Measurements from ENCODE around the gene BTBD9.
A peak's percentile ranks its signal among the peaks of the same experiment; 100 is the strongest.
"Not testable (repeated sequence)": the region's sequence is repeated elsewhere in the genome, so short reads cannot be mapped to it uniquely, and the experiment has no call there.

Gene BTBD9

GRCh38 chr6:38142178-38142902 is 497.4 kb downstream of the BTBD9 start:
- DNase-seq = peak in 1 of 42 donors; percentile 40
- intact Hi-C loops (cut with DNase I) = no loop called here

DNA sequence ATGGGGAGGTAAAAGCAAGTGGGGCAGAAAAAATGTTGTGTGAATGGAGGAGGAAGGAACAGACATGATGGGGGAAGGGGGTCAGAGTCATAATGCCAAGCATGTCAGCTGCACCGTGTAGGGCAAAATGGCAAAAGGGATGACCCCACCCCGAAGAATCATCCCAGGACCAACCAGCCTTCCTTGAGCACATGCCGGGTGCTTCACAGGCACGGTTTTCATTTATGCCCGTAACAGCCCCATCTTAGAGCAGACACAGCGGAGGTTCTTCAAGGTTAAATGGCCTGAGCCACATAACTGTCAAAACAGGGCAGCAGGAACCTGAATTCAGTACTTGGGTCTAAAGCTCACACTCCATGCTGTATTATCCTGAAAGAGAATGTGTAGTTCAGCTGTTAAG is 498.0 kb downstream of the BTBD9 start:
- intact Hi-C loops (cut with DNase I) = no loop called here
- DNase-seq = peak in 1 of 42 donors; percentile 33

- DNase-seq = peak in 1 of 42 donors; percentile 40
- intact Hi-C loops (cut with DNase I) = no loop called here
These were observed 498.6 kb downstream of the BTBD9 start for GRCh38 chr6:38141085-38141484.

DNA sequence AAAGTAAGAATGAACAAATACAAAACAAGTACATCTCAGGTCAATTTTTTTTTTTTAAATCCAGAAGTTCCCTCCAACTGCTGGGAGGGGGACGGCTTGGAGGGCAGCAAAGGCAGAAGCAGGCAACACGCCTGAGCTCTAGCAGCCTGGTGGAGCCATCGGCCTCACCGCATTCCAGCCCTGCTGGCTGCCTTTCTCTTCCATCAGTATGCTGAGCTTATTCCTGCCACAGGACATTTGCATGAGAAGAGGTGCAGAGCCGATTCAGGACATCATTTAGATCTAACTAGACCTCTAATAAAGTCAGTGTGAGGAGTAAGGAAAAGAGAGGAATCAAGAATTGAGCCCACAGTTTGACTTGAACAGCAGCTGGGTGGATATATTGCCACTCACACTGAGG is 501.4 kb downstream of the BTBD9 start:
- intact Hi-C loops (cut with DNase I) = no loop called here
- DNase-seq = peak in 1 of 42 donors; percentile 41

DNA sequence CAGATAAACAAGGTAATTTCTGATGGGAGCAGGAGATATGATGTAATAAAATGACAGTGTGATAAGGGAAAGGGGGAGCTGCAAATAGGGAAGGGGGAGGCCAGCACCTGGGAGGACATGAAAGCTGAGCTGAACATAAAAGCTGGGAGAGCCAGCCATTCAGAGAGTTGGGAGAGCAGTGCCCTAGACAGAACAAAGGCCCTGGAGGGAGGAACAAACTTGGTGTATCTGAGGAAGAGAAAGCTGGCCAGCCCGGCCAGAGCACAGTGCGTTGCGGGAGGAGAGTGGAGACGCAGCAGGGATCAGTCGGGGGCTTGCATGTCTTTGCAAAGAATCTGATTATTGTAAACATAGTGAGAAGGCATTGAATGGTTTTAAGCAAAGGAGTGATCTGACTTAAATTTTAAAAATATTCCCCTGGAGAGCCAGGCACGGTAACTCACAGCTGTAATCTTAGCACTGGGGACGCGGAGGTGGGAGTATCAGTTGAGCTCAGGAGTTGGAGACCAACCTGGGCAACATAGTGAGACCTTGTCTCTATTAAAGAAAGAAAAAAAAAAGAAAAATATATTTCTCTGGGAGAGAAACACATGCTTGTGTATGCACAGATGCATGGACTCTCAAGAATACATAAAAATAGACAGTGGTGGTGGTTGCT is 502.0 kb downstream of the BTBD9 start:
- peak in 1 of 42 donors; percentile 34 for DNase-seq
- intact Hi-C loops (cut with DNase I) = no loop called here

- intact Hi-C loops (cut with DNase I) = no loop called here
- no peak for DNase-seq
These were observed 503.2 kb downstream of the BTBD9 start for GRCh38 chr6:38136547-38136946.

DNA sequence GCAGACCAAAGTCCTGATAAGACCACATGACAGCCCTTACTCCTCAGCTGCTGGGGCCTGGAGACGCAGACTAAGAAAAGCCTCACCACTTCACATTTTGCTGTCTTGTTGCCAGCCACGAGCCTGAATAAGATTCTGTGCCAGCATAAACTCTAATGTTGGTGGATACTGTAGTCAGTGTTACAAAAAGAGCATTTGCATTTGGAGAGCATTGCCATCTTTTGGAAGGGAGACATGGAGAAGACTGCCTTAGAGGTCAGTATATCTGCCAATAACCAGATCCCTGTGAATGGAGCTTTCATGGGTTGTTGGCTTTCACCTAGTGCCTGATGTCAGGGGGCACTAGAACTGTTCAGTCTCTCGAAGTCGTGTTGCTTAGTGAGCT is 505.0 kb downstream of the BTBD9 start:
- intact Hi-C loops (cut with DNase I) = no loop called here

DNA sequence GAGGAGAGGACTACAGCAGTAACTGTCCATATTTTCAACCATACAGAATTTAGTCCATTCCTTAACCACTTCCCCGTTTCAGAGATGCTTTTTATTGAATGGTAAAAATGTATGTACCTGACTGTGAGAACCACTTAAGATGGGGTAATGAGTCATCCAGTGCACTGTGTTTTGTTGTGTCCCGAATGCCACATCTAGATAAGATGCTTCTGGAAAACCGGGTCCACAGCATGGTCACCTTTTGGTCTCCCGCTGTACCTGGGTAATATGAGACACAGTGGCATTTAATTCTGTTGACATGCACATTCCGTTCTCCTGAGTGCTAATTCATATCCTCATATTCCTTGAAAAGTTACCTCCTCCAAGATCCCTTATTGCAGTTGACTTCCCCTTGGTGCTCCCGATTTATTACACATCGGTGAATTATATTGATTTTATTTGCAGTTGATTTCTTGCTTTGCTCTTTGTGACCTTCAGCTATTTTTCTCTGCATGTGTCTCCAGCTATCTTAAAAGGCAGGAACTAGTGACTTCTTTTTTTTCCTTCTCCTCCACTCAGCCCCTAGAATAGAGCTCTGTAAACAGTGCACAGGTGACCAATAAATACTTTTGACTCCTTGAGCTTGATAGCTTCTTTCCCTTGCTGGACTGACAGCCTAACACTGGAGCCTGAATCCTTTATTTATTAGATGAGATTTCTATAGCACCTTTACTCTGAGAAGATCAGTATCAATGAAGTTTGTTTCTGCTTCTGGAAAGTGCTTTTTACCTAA is 505.6 kb downstream of the BTBD9 start:
- intact Hi-C loops (cut with DNase I) = no loop called here
- DNase-seq = no peak

More for the DNA sequence above, 505.0 kb downstream of the BTBD9 start:
- no peak for DNase-seq

DNA sequence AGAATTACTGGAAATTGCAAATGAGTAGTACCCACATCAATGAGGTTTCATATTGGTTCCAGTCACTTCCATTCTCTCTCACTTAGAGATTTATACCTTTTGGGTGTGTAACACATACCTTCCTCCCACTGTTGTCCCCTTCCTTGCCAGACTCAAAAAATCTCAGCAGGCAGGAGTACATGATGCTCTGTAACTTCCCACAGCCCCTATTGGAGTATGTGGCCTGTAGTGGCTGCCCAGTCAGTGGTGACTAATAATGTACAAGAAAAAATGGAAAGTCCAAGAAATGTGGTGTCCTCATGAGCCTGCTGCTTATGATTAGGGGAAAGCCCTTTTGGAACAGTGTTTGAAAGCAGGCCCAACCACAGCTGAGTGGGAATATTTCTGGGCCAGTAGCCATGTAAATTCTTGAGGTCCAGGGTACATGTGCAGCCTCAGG is 508.2 kb downstream of the BTBD9 start:
- no peak for DNase-seq
- intact Hi-C loops (cut with DNase I) = no loop called here

DNA sequence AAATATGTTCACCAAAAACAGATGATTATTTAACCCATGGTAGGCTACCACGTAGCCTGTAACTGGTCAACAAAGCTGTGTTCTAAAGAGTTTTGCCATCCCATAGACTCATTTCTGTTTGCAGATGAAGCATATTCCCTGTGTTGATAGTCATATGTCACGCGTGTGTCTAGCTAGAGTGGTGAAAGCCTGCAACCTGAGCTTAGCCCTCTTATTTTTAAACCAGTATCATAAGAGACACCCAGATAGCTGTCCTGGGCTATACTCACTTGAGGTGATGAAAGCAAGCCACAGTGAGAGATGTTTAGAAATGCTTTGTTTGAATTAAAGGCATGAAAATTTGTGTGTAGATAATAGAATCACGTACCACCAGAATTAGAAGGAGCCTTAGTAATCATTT is 512.4 kb downstream of the BTBD9 start:
- intact Hi-C loops (cut with DNase I) = no loop called here
- no peak for DNase-seq

DNA sequence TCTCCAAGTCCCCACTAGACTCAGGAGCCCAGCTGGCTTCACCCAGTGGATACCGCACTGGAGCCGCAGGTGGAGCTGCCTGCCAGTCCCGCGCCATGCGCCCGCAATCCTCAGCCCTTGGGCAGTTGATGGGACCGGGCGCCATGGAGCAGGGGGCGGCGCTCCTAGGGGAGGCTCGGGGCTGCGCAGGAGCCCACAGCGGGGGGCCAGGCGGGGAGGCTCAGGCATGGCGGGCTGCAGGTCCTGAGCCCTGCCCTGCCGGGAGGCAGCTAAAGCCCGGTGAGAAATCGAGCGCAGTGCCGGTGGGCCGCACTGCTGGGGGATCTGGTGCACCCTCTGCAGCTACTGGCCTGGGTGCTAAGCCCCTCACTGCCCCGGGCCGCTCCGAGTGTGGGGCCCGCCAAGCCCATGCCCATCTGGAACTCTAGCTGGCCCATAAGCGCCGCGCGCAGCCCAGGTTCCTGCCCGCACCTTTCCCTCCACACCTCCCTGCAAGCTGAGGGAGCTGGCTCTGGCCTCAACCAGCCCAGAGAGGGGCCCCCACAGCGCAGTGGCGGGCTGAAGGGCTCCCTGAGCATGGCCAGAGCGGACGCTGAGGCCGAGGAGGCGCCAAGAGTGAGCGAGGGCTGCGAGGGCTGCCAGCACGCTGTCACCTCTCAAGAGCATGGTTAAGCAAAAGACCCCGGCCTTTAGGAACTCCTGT is 515.4 kb downstream of the BTBD9 start:
- intact Hi-C loops (cut with DNase I); DNase-seq: not testable (repeated sequence)

DNA sequence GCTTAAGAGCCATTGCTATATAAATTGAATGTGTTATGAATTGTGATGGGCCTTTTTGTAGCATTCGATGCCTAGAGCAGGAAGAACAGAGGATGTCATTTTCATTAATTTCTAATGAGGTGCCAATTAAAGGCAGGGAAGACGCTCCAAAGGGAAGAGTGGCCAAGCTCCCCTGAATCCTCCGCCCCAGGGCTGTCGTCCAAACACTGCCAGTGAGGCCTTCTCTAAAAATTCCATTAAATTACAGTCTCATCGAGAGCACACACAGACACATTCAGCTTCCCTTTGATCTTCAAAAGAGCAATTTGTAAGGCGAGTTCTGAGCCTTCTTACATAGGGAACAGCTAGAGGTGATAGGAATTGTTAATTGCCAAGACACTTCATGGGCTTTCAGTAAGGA is 520.2 kb downstream of the BTBD9 start:
- no peak for DNase-seq
- intact Hi-C loops (cut with DNase I) = no loop called here

DNA sequence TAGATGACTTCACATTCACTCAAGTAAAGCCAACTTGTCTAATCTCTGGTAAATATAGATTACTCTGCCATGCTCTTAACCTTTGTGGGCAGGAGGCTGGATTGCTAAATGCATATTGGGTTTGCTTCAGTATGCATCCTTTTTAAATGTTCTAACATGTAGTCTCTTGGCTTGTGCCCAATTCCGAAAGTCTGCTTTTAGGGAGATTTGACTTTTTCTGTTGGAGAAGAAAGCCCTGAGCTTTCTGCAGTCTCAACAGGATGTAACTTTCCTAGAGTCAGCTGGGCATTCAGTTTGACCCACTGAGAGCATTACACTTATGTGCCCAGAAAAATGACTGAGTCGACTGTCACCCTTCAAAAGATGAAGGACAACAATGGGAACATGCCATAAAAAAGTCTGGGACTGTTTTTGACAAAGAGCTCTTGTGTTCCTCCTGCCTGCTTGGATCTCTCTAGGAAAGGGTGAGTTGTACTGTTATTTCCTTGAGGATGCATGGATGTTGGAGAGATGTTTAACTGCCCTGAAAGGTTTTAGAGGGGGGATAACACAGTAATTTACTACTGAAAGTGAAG is 520.9 kb downstream of the BTBD9 start:
- intact Hi-C loops (cut with DNase I) = no loop called here
- no peak for DNase-seq
